GM18508 (cell line): ENCODE results near the gene TEAD1.
"Not testable (repeated sequence)": the region's sequence is repeated elsewhere in the genome, so short reads cannot be mapped to it uniquely, and the experiment has no call there.

ENCODE experiments used
- ATAC-seq: cut with Tn5 transposase; IDR thresholded peaks from one replicate; pipeline ENCODE4 v1.9.1; 2021; ENCODE audit warnings: moderate number of reproducible peaks; ENCODE audit not compliant: insufficient read depth, unreplicated experiment

TEAD1 gene

GRCh38 chr11:12877508-12877907 lies 203.3 kb downstream of the TEAD1 start:
- not testable (repeated sequence) for ATAC-seq

- no peak for ATAC-seq
These were observed 206.1 kb downstream of the TEAD1 start for GRCh38 chr11:12880327-12880726.

DNA sequence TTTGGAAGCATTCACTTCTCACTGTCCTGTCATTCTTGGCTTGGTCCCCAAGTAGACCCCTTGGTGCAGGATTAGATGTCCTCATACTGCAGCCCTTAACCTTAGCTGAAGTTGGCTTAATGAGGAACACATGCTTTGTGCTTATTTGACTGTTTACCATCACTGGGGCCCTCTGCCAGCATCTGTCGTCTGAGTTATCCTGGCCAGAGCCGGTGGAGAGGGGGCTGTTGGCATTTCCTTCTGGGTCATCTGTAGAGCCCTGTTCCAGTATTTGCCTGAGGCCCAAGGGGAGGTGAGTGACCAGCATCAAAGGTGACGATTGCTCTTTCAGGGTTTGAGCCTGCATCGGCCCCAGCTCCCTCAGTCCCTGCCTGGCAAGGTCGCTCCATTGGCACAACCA lies 208.4 kb downstream of the TEAD1 start:
- no peak for ATAC-seq

- no peak for ATAC-seq
These were observed 210.6 kb downstream of the TEAD1 start for GRCh38 chr11:12884751-12885318.

DNA sequence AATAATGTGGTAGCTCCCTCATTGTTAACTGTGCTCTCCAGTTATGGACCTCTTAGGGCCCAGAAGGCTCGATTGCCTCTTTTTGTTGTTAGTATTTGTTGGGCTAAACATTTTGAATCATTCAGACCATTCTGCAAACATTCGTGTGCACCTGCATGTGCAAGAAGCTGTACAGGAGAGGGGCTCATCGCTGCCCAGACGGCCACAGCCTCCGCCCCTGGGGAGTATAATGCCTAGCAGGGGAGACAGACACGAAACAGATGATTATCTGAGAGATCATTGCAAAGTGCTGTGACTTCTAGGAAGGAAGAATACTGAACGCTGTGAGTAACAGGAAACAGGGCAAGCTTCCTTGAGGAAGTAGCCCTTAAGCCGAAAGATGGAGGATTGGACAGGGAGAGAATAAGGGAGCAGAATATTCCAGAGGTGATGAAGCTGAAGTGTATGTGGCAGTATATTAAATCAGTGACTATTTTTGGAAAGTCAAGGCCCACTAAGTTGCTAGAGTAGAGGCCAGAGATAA lies 211.6 kb downstream of the TEAD1 start:
- ATAC-seq: no peak

- no peak for ATAC-seq
These were observed 212.3 kb downstream of the TEAD1 start for GRCh38 chr11:12886508-12886907.

DNA sequence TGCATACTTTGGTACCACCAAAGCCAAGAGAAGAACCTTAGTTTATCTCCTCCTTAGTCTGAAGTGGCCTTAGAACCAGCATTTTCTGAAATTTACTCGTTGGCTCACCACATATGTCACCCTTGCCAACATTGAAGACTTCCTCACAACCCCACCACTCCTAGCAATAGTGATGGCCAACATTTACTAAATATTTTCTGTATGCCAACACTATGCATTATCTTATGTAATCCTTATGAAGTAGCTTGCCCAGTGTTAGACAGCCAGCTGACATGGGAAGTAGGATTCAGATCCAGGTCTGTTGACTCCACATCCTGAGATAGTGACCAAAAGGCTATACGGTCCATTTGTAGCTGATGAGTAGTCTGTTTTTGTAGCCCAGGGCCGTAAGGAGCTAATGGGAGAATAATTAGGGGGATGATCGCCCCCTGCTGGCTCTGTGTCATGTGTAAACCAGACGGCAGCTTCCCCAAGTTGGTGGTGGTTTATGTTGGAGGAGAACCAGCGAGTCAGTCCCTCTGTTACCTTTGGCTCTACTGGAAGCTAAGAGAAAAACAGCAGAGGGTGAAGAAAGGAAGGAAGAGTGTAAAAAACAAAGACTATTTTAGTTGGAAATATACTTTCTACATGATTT lies 214.4 kb downstream of the TEAD1 start:
- ATAC-seq: no peak

DNA sequence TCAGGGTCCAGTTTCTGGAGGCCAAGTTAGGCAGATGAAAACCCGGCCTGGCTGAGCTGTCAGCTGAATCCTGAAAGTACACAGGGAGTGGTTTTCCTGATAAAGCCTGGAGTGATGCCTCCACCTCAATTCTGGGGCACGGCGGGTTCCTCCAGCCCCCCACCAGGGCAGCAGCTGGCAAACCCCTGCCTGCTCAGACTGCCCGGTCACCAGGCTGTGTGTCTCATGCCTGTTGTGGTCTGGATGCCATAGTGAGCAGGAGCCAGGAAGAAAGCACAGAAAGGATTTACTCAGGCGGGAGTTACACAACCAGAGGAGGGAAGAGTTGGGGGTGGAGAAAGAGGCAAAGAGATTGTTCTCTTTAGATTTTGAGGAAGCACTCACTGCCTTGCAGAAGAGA lies 215.0 kb downstream of the TEAD1 start:
- no peak for ATAC-seq

DNA sequence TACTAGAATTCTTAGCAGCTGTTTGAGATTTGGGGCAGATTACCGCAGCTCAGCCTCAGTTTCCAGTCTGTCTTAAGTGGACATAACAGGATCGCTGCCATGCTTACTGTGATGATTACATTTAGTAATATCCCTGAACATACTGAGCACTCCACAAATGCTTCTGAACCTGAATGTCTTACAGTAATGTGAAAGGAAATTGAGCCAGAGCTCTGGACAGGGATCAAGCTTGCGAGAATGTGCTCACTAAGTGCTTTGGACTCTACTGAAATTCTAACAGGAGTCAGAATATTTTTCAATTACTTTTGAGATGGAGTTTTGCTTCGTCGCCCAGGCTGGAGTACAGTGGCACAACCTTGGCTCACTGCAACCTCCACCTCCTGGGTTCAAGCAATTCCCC lies 216.3 kb downstream of the TEAD1 start:
- no peak for ATAC-seq

- no peak for ATAC-seq
These were observed 219.8 kb downstream of the TEAD1 start for GRCh38 chr11:12893787-12894672.

DNA sequence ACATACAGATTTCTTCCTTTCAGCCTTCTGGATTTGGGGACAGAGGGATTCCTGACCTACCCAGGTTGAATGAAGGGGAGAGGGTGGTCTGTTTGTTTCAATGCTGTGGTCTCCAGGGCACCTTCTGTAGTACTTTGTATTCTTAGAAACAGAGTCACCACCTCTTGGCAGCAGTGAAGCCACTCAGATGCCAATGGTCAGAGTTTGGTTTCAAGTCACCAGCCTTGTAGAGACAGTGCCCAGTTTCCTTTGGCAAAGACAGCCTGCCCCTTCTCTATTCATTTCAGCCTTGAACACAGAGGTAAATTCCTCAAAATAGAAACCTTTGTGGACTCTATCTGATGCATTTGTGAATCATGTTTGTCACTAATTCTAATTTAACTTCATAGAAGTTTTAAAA lies 223.2 kb downstream of the TEAD1 start:
- no peak for ATAC-seq

GRCh38 chr11:12897867-12898266 lies 223.6 kb downstream of the TEAD1 start:
- no peak for ATAC-seq

GRCh38 chr11:12900496-12900895 lies 226.3 kb downstream of the TEAD1 start:
- no peak for ATAC-seq

- ATAC-seq: no peak
These were observed 227.1 kb downstream of the TEAD1 start for GRCh38 chr11:12901272-12901671.

DNA sequence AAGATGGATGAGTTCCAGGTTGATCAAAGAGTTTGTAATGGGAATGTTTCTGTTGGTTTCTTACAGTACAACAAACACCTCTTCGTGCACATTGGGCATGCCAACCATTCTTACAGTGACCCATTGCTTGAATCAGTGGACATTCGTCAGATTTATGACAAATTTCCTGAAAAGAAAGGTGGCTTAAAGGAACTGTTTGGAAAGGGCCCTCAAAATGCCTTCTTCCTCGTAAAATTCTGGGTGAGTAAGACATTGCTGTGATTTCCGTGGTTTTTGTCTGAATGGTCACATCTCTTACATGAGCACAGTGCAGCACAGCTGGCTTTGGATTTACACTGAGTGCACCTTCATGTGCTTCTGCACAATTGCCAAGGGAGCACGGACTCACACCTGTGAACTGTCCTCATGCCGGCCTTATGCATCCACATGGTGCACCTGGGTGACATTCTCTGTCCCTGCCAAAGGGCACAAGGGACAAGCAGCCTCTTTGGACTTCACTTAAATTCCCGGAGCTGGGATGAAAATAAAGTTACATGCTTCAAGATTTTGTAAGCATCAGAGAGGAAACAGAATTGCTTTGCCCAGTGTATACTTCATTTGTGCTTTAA lies 227.8 kb downstream of the TEAD1 start:
- no peak for ATAC-seq

DNA sequence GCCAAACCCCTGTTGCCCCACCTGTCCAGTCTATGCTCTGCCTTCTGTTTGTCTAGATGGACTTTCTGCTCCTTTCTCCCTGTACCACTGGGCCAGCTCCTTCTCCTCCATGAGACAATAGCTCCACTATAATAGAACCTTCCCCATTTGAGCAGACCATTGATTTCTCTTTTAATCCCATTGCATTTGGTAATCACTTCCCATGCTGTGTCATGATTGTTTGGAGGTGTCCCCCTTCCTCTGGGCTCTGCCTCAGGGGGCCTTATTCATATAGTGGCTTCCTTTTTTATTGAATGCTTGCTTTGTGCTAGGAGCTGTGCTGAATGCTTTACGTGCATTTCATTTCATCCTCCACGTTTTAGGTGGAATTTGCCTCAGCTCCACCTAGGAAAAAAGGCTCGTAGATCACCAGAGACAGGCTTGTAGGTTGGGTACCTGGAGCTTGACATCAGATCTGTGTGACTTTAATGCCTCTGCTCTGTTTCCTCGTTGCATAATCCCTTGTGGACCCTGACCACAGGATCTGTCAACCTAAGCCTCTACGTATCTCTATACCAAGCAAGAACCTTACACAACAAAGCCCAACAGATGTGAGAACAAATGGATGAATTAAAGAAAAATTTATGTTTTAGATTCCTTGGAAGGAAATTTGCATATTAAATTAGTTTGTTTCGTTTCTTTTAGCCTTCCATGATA lies 228.7 kb downstream of the TEAD1 start:
- no peak for ATAC-seq

DNA sequence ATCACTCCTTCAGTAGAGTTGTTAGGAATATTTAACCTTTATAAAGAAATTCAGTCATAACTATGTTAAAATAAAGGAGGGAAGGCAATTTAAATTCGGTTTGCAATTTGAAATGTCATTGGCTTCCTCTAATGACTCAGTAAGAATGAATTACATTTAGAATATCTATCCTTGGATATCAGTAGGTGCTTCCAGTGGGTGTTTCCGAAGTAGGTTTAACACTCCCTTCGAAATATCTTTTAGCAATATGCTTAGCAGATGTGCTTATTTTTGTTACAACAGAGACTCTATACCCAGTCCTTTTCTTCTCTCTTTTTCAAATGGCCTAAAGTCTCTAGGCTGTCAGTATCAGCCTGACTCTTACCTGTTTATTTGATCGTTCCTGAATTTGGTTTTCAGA lies 231.2 kb downstream of the TEAD1 start:
- ATAC-seq: no peak

GRCh38 chr11:12906501-12906900 lies 232.3 kb downstream of the TEAD1 start:
- no peak for ATAC-seq

DNA sequence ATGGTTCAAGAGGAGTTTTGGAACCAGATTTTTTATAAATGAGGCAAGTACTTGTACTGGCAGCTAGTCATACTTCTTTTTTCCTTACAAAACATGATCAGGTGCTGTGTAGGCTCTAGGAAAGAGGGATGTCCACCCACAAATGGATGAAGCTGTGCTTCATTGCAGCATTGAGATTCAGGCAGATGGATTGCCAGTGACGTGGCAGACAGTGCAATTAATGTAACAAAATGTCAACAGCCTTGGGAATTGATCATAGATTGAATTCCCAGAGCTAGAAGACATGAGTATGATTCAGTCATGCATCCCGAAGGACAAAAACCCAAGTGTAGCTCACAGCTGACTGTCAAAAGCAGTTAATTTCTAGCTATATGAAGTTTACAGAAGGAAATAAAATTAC lies 235.7 kb downstream of the TEAD1 start:
- ATAC-seq: no peak

GRCh38 chr11:12914400-12914912 lies 240.2 kb downstream of the TEAD1 start:
- no peak for ATAC-seq
